Panc1 (cell line): Measurements from ENCODE around the gene PDXDC1. TPM values are rescaled to one million over a fixed set of nuclear protein-coding genes. Genes with fewer than 3 reads are reported as not detected.
A peak's percentile ranks its signal among the peaks of the same experiment; 100 is the strongest.

Source experiments
- ATAC-seq: fragments of 200-7000 bp; cut with Tn5 transposase; 2 replicates; pipeline ENCODE4 v1.9.1; 2020; ENCODE audit warnings: mild to moderate bottlenecking, moderate library complexity
- BruUV-seq: library from RNA; stranded (reverse); fragments of 400-500 nt; replicated peaks from 2 replicates; lab custom pipeline; 2021; lab: Mats Ljungman, UMichigan
- CTCF ChIA-PET: fragments of 300-600 bp; sonication (Branson Sonifier 250); formaldehyde crosslinking; loops from one replicate; lab custom pipeline; 2022; ENCODE audit warnings: antibody characterized with exemption; lab: Charles Lee
- POLR2A ChIA-PET: fragments of 300-600 bp; sonication (Branson Sonifier 250); formaldehyde crosslinking; loops from one replicate; lab custom pipeline; 2022; ENCODE audit warnings: antibody characterized with exemption; lab: Charles Lee
- DNase-seq: peaks from one replicate; pipeline ENCODE4 v3.0.0-alpha.2; 2010; ENCODE audit warnings: low read depth, low spot score
- H3K27ac ChIP-seq: 2 replicates; pipeline ENCODE4 v1.5.1; 2011; ENCODE audit warnings: mild to moderate bottlenecking, low read length, inconsistent platforms
- H3K27me3 ChIP-seq: fragments of 200-500 bp; sonication (Bioruptor generic); 2 replicates; pipeline ENCODE4 v1.6.0; 2014; ENCODE audit warnings: low read length, inconsistent platforms; ENCODE audit not compliant: control insufficient read depth, insufficient read depth
- H3K36me3 ChIP-seq: fragments of 200-500 bp; sonication (Bioruptor generic); 2 replicates; pipeline ENCODE4 v1.5.1; 2014; ENCODE audit warnings: inconsistent platforms, mild to moderate bottlenecking, low read length, moderate library complexity; ENCODE audit not compliant: control insufficient read depth, insufficient read depth
- H3K4me1 ChIP-seq: 2 replicates; pipeline ENCODE4 v1.5.1; 2011; ENCODE audit warnings: inconsistent platforms, mild to moderate bottlenecking, low read length, moderate library complexity; ENCODE audit not compliant: control insufficient read depth, insufficient read depth
- H3K4me3 ChIP-seq, 2 experiments: 2 replicates each; pipeline ENCODE4 v1.5.1; 2011 to 2012; ENCODE audit warnings: low read depth in 2 of 2, low read length in 2 of 2, mild to moderate bottlenecking in 2 of 2, inconsistent platforms in 1 of 2, moderate library complexity in 1 of 2
- H3K9me3 ChIP-seq: fragments of 200-500 bp; sonication (Bioruptor generic); 2 replicates; pipeline ENCODE4 v1.5.1; 2014; ENCODE audit warnings: low read depth, mild to moderate bottlenecking, inconsistent platforms, low read length, moderate library complexity; ENCODE audit not compliant: control insufficient read depth, insufficient read depth
- CTCF ChIP-seq: fragments of 450-650 bp; IDR thresholded peaks from 2 replicates; pipeline ENCODE4 v1.5.1; 2017; ENCODE audit warnings: mild to moderate bottlenecking
- POLR2AphosphoS5 ChIP-seq: IDR thresholded peaks from 2 replicates; pipeline ENCODE4 v1.6.1; 2012; ENCODE audit warnings: mild to moderate bottlenecking, low read depth, low read length, moderate library complexity
- REST ChIP-seq, 2 experiments: IDR thresholded peaks; 2 replicates each; pipeline ENCODE4 v1.6.1; 2011 to 2012; ENCODE audit warnings: low read depth in 2 of 2, control low read depth in 1 of 2, low read length in 1 of 2, mild to moderate bottlenecking in 1 of 2, moderate library complexity in 1 of 2; ENCODE audit not compliant: insufficient read depth in 1 of 2
- SIN3A ChIP-seq: IDR thresholded peaks from 2 replicates; pipeline ENCODE4 v1.6.1; 2012; ENCODE audit warnings: low read depth, mild to moderate bottlenecking, low read length, moderate library complexity, borderline replicate concordance; ENCODE audit not compliant: insufficient read depth
- TCF7L2 ChIP-seq: IDR thresholded peaks from 2 replicates; pipeline ENCODE4 v1.6.1; 2011; ENCODE audit warnings: mild to moderate bottlenecking, low read depth, low read length, inconsistent platforms
- in situ Hi-C: cut with HindIII; loops from 2 replicates; pipeline ENCODE4 v1.10.0; 2016; ENCODE audit warnings: low sequenced_read_pairs, low pct_unique_long_range_greater_than_20kb
- intact Hi-C: fragments of 100-400 bp; cut with micrococcal nuclease; formaldehyde crosslinking; loops from one replicate; pipeline ENCODE4 v1.10.0; 2022; ENCODE audit not compliant: unreplicated experiment
- total RNA-seq: library from RNA; stranded (reverse); gene quantifications from one replicate; pipeline ENCODE4 v1.2.1, GENCODE V29; 2021; ENCODE audit not compliant: unreplicated experiment

Gene PDXDC1
- total RNA-seq, 1 experiment from 2014 or later, result 103 TPM

- H3K9me3 ChIP-seq, result no peaks in the 10 kb centered on the region
- DNase-seq, result no peak
- intact Hi-C loops (no loop called here), in situ Hi-C loops (no loop called here)
- ChIA-PET POLR2A (no interaction called here), CTCF (no interaction called here)
- H3K36me3 ChIP-seq, result peaks cover 21% of the 10 kb centered on the region
- H3K4me1 ChIP-seq, result no peaks in the 10 kb centered on the region
- no peaks in the 10 kb centered on the region for H3K27me3 ChIP-seq
- peak; percentile 72 for ATAC-seq
- TF ChIP-seq CTCF, result no peak
- TF ChIP-seq SIN3A, result no peak
- no peak for TF ChIP-seq TCF7L2
- no peak for TF ChIP-seq POLR2AphosphoS5
- TF ChIP-seq REST (IDR thresholded peaks at IDR 0.05; ENCODE audit: insufficient read depth in 1 of 2, low read depth in 2 of 2, low read length in 1 of 2), result no peak
- H3K27ac ChIP-seq, result no peak overlapping the region
- BruUV-seq, result no TSS peak
- H3K4me3 ChIP-seq, result no peak overlapping the region
Measured at GRCh38 chr16:15041271-15042004, 66.6 kb downstream of the PDXDC1 start.

- ATAC-seq, result no peak
- Histone ChIP-seq H3K4me3 (no peak overlapping the region), H3K36me3 (peaks cover 14% of the 10 kb centered on the region), H3K27me3 (no peaks in the 10 kb centered on the region), H3K4me1 (no peaks in the 10 kb centered on the region), H3K27ac (no peak overlapping the region), H3K9me3 (no peaks in the 10 kb centered on the region)
- CTCF ChIA-PET, result no interaction called here
- POLR2A ChIA-PET, result no interaction called here
- TF ChIP-seq SIN3A (no peak), REST (IDR thresholded peaks at IDR 0.05; ENCODE audit: insufficient read depth in 1 of 2, low read depth in 2 of 2, low read length in 1 of 2) (no peak)
- no TSS peak for BruUV-seq
- intact Hi-C loops, result no loop called here
- in situ Hi-C loops, result no loop called here
- DNase-seq, result no peak
Measured at GRCh38 chr16:15043344-15043743, 68.5 kb downstream of the PDXDC1 start.
